ENCODE data around the gene ACTR6.
"Not testable (repeated sequence)": the region's sequence is repeated elsewhere in the genome, so short reads cannot be mapped to it uniquely, and the experiment has no call there.

ACTR6 gene

GRCh38 chr12:100186071-100186470 is 14.5 kb upstream of the ACTR6 start:
- H3K4me1 ChIP-seq (ENCODE audit: insufficient read depth, low read length, poor library complexity, severe bottlenecking): peaks cover 14% of the 10 kb centered on the region
- no peak overlapping the region for H3K9ac ChIP-seq (ENCODE audit: low read depth, low read length, poor library complexity, severe bottlenecking)
- no peak overlapping the region for H3K4me2 ChIP-seq (ENCODE audit: low read depth, low read length, poor library complexity, severe bottlenecking)
- no peaks in the 10 kb centered on the region for H3K9me3 ChIP-seq (ENCODE audit: insufficient read depth, low read depth, low read length)
- no peaks in the 10 kb centered on the region for H3K27me3 ChIP-seq (ENCODE audit: insufficient read depth, low read length, poor library complexity, severe bottlenecking)
- no peak for TF ChIP-seq CTCF (conservative IDR thresholded peaks at IDR 0.05; ENCODE audit: low read length)
- no peak for TF ChIP-seq EZH2phosphoT487 (IDR thresholded peaks at IDR 0.05; ENCODE audit: borderline replicate concordance)
- no peak overlapping the region for H2AFZ ChIP-seq (ENCODE audit: low read length)
- no peaks in the 10 kb centered on the region for H3K36me3 ChIP-seq (ENCODE audit: insufficient read depth, low read length)
- H4K20me1 ChIP-seq (ENCODE audit: insufficient read depth, low read length, poor library complexity, severe bottlenecking): no peaks in the 10 kb centered on the region
- H3K4me3 ChIP-seq (ENCODE audit: low read length, poor library complexity, severe bottlenecking): no peak overlapping the region
- H3K79me2 ChIP-seq (ENCODE audit: insufficient read depth, low read length): peaks cover 24% of the 10 kb centered on the region; the same call in 1 of the 2 replicates
- no peaks in the 10 kb centered on the region for H3F3A ChIP-seq (ENCODE audit: low read depth)
- no peaks in the 10 kb centered on the region for H3K9me2 ChIP-seq (replicated peaks; ENCODE audit: low read depth, low read length)

- no peak for TF ChIP-seq CTCF (conservative IDR thresholded peaks at IDR 0.05; ENCODE audit: low read length)
- TF ChIP-seq EZH2phosphoT487 (IDR thresholded peaks at IDR 0.05; ENCODE audit: borderline replicate concordance): no peak
- no peaks in the 10 kb centered on the region for H3K9me3 ChIP-seq (ENCODE audit: insufficient read depth, low read depth, low read length)
- no peaks in the 10 kb centered on the region for H3K9me2 ChIP-seq (replicated peaks; ENCODE audit: low read depth, low read length)
- H3K79me2 ChIP-seq (ENCODE audit: insufficient read depth, low read length): peaks cover 34% of the 10 kb centered on the region
- H4K20me1 ChIP-seq (ENCODE audit: insufficient read depth, low read length, poor library complexity, severe bottlenecking): peaks cover 8% of the 10 kb centered on the region
- H3K4me2 ChIP-seq (ENCODE audit: low read depth, low read length, poor library complexity, severe bottlenecking): no peak overlapping the region
- H3K9ac ChIP-seq (ENCODE audit: low read depth, low read length, poor library complexity, severe bottlenecking): no peak overlapping the region
- no peak overlapping the region for H2AFZ ChIP-seq (ENCODE audit: low read length)
- no peaks in the 10 kb centered on the region for H3K27me3 ChIP-seq (ENCODE audit: insufficient read depth, low read length, poor library complexity, severe bottlenecking)
- no peak overlapping the region for H3K4me3 ChIP-seq (ENCODE audit: low read length, poor library complexity, severe bottlenecking)
- H3K4me1 ChIP-seq (ENCODE audit: insufficient read depth, low read length, poor library complexity, severe bottlenecking): peaks cover 20% of the 10 kb centered on the region
- H3F3A ChIP-seq (ENCODE audit: low read depth): no peaks in the 10 kb centered on the region
- H3K36me3 ChIP-seq (ENCODE audit: insufficient read depth, low read length): no peaks in the 10 kb centered on the region
Measured at GRCh38 chr12:100187068-100187467, 13.5 kb upstream of the ACTR6 start.

- Histone ChIP-seq H3K9me2 (replicated peaks; ENCODE audit: low read depth, low read length) (no peaks in the 10 kb centered on the region), H3K36me3 (ENCODE audit: insufficient read depth, low read length) (no peaks in the 10 kb centered on the region), H3K9me3 (ENCODE audit: insufficient read depth, low read depth, low read length) (no peaks in the 10 kb centered on the region), H4K20me1 (ENCODE audit: insufficient read depth, low read length, poor library complexity, severe bottlenecking) (peaks cover 9% of the 10 kb centered on the region), H3K79me2 (ENCODE audit: insufficient read depth, low read length) (peaks cover 43% of the 10 kb centered on the region), H3F3A (ENCODE audit: low read depth) (no peaks in the 10 kb centered on the region), H3K4me2 (ENCODE audit: low read depth, low read length, poor library complexity, severe bottlenecking) (no peak overlapping the region), H3K9ac (ENCODE audit: low read depth, low read length, poor library complexity, severe bottlenecking) (no peak overlapping the region), H3K27me3 (ENCODE audit: insufficient read depth, low read length, poor library complexity, severe bottlenecking) (no peaks in the 10 kb centered on the region), H3K4me3 (ENCODE audit: low read length, poor library complexity, severe bottlenecking) (no peak overlapping the region), H2AFZ (ENCODE audit: low read length) (no peak overlapping the region), H3K4me1 (ENCODE audit: insufficient read depth, low read length, poor library complexity, severe bottlenecking) (peaks cover 28% of the 10 kb centered on the region)
- no peak for TF ChIP-seq EZH2phosphoT487 (IDR thresholded peaks at IDR 0.05; ENCODE audit: borderline replicate concordance)
- no peak for TF ChIP-seq CTCF (conservative IDR thresholded peaks at IDR 0.05; ENCODE audit: low read length)
Measured at GRCh38 chr12:100187857-100188519, 12.6 kb upstream of the ACTR6 start.

GRCh38 chr12:100188888-100189635 is 11.6 kb upstream of the ACTR6 start:
- H3K9me2 ChIP-seq (replicated peaks; ENCODE audit: low read depth, low read length); H3K27me3 ChIP-seq (ENCODE audit: insufficient read depth, low read length, poor library complexity, severe bottlenecking); H3K4me2 ChIP-seq (ENCODE audit: low read depth, low read length, poor library complexity, severe bottlenecking); H2AFZ ChIP-seq (ENCODE audit: low read length); H3F3A ChIP-seq (ENCODE audit: low read depth); H3K9me3 ChIP-seq (ENCODE audit: insufficient read depth, low read depth, low read length); H3K36me3 ChIP-seq (ENCODE audit: insufficient read depth, low read length); H3K4me3 ChIP-seq (ENCODE audit: low read length, poor library complexity, severe bottlenecking); H3K9ac ChIP-seq (ENCODE audit: low read depth, low read length, poor library complexity, severe bottlenecking); H4K20me1 ChIP-seq (ENCODE audit: insufficient read depth, low read length, poor library complexity, severe bottlenecking): not testable (repeated sequence)
- Histone ChIP-seq H3K4me1 (ENCODE audit: insufficient read depth, low read length, poor library complexity, severe bottlenecking) (peaks cover 31% of the 10 kb centered on the region), H3K79me2 (ENCODE audit: insufficient read depth, low read length) (peaks cover 46% of the 10 kb centered on the region)

Measured in Loucy (cell line).